Ectodermal cell (in vitro differentiated cells): ENCODE results near the gene MS4A13. TPM values are rescaled to one million over a fixed set of nuclear protein-coding genes. Genes with fewer than 3 reads are reported as not detected.

Experiments used
- H3K27ac ChIP-seq: 2 replicates; pipeline ENCODE4 v1.7.0; 2013; ENCODE audit warnings: mild to moderate bottlenecking, low read depth, low read length; ENCODE audit not compliant: insufficient read depth, poor library complexity, severe bottlenecking
- H3K27me3 ChIP-seq: 2 replicates; pipeline ENCODE4 v1.7.0; 2013; ENCODE audit warnings: mild to moderate bottlenecking, low read length; ENCODE audit not compliant: insufficient read depth, control insufficient read depth, poor library complexity, severe bottlenecking
- H3K36me3 ChIP-seq: one replicate; pipeline ENCODE4 v1.7.0; 2013; ENCODE audit warnings: low read length; ENCODE audit not compliant: control insufficient read depth, insufficient read depth
- H3K4me1 ChIP-seq: one replicate; pipeline ENCODE4 v1.7.0; 2013; ENCODE audit warnings: low read length; ENCODE audit not compliant: control insufficient read depth, insufficient read depth
- H3K4me3 ChIP-seq: 2 replicates; pipeline ENCODE4 v1.7.0; 2013; ENCODE audit warnings: low read depth, low read length, control low read depth; ENCODE audit not compliant: insufficient read depth
- H3K9me3 ChIP-seq: 2 replicates; pipeline ENCODE4 v1.7.0; 2013; ENCODE audit warnings: mild to moderate bottlenecking, low read length, moderate library complexity; ENCODE audit not compliant: control insufficient read depth
- WGBS, 2 experiments: methylation state at CpG; one replicate each; pipeline ENCODE4 v1.1.7; 2013; ENCODE audit warnings: missing lambda C conversion rate in 2 of 2; 5-methylcytosine and 5-hydroxymethylcytosine counted together
- polyA plus RNA-seq, 4 experiments: library from polyadenylated mRNA; stranded (reverse); fragments of 50-300 nt; gene quantifications; one replicate each; pipeline ENCODE4 v1.2.3, GENCODE V29; 2013

The MS4A13 gene, protein sequence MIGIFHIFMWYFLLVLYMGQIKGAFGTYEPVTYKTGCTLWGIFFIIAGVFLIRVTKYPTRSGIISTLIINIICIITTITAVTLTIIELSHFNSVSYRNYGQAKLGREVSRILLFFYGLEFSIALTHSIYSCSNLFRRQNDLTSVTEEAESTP
- not detected for polyA plus RNA-seq (2013, experiment 1 of 4)
- not detected for polyA plus RNA-seq (2013, experiment 2 of 4)
- polyA plus RNA-seq (2013, experiment 3 of 4) = not detected
- polyA plus RNA-seq (2013, experiment 4 of 4) = not detected

DNA sequence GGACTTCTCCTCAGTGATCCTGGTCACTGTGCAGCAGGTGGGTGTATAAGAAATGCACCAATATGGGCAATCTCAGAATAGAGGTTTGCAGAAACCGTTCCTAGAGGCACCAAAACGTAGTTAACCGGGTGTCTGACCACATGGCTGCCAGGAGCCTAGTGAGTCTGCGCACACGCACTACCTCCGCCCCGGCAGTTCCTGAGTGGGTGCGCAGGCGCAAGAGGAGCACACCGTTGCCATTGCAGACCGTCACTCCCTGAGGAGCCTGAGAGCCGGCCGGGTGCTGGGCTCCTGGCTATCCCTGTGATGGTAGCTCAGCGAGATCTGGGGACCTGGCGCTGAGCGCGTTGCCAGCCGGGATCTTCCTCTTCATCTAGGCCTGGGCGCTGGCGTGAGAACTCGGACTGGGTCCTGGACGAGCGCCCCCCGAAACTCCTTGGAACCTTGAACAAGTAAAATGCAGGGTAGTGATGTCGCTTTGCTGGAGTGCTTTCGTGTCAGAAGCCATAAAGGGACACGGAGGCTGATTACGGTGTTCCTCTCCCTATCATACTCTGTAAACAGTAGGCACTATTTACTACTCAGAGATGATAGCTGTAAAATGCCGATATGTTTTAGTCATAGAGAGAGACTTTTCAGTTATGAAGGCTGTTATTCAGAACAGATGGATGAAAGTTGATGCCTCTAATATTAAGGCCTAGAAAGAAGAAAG lies at the start of gene MS4A13:
Gene MS4A13 (plus strand): TSS at position 249 of the 712 bp plus-strand sequence. CDS start 2,692 bp downstream, outside the sequence.
- no peaks in the 10 kb centered on the region for H3K36me3 ChIP-seq
- no peak within 1 kb of the TSS for H3K4me3 ChIP-seq
- no peaks in the 10 kb centered on the region for H3K9me3 ChIP-seq
- H3K27ac ChIP-seq = no peak within 1 kb of the TSS
- WGBS, 2 experiments = 95 to 96% methylated on average over 29 of the region's 29 CpGs
- H3K4me1 ChIP-seq = no peaks in the 10 kb centered on the region
- H3K27me3 ChIP-seq = no peaks in the 10 kb centered on the region

DNA sequence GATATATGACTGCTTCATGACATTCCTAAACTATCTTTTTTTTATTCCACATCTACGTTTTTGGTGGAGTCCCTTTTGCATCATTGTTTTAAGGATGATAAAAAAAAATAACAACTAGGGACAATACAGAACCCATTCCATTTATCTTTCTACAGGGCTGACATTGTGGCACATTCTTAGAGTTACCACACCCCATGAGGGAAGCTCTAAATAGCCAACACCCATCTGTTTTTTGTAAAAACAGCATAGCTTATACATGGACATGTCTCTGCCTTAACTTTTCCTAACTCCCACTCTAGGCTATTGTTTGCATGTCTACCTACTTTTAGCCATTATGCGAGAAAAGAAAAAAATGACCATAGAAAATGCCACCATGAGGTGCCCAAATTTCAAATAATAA lies 46.4 kb upstream of the MS4A13 start:
- H3K4me3 ChIP-seq = no peak overlapping the region
- WGBS, 2 experiments = 77 to 83% methylated on average over 2 of the region's 2 CpGs
- no peaks in the 10 kb centered on the region for H3K4me1 ChIP-seq
- no peaks in the 10 kb centered on the region for H3K9me3 ChIP-seq
- H3K36me3 ChIP-seq = no peaks in the 10 kb centered on the region
- H3K27ac ChIP-seq = no peak overlapping the region
- no peaks in the 10 kb centered on the region for H3K27me3 ChIP-seq

DNA sequence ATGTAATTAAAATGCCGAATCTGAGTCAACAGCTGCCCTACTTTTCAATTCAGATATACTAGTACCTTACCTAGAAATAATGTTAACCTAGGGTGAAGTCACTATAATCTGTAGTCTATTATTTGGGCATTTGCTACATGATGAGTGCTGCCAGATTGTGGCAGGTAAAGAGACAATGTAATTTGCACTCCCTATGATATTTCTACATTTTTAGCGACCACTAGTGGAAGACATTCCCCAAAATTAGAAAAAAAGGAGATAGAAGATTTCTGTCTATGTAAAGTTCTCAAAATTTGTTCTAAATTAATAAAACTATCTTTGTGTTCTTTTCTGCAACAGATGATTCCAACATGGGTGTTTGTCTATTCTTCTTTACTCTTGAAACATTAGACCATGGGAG lies 45.5 kb upstream of the MS4A13 start:
- Histone ChIP-seq H3K27ac (no peak overlapping the region), H3K36me3 (no peaks in the 10 kb centered on the region), H3K9me3 (no peaks in the 10 kb centered on the region), H3K27me3 (no peaks in the 10 kb centered on the region), H3K4me3 (no peak overlapping the region), H3K4me1 (no peaks in the 10 kb centered on the region)
- WGBS, 2 experiments = 78 to 80% methylated on average over 1 to 2 of the region's 2 CpGs

DNA sequence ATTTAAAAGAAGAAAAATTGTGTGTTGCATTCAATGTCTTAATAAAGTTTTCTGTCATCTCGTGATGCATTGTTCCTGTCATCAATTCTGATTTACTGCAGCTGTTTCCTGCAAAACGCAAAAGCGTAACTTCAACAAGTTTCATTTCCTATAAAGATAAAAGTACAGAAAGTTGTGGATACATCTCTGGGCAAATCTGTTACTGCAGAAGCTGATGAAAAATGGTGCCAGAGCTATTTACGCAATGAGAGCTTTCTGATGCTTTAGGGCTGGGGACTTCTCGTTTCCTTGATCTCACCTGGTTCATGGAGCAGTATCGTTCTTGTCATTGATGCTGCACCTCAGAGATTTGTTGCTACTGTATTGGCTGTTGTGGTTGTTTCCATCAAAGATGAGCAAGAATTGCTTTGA lies 38.2 kb upstream of the MS4A13 start:
- 90 to 97% methylated on average over 6 of the region's 6 CpGs for WGBS, 2 experiments
- Histone ChIP-seq H3K27ac (no peak overlapping the region), H3K9me3 (no peaks in the 10 kb centered on the region), H3K4me3 (no peak overlapping the region), H3K4me1 (no peaks in the 10 kb centered on the region), H3K36me3 (no peaks in the 10 kb centered on the region), H3K27me3 (no peaks in the 10 kb centered on the region)

DNA sequence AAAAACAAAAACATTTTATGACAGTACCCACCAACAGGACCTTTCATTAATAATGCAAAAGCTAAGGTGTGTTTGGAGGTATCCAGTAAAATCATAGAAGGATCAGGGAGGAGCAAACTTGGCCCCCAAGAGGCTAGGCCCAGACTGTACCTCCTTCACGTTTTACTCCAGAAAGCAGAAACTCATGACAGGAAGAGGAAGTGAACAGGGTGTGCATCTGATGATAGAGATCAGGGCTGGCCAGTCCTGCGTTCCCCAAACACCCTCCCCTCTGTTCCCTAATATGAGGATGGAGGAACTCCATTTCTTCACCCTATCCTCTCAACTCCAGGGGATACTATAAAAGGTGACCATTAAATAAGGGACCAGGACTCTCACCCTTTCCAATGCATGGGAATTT lies 32.8 kb upstream of the MS4A13 start:
- H3K27me3 ChIP-seq = no peaks in the 10 kb centered on the region
- H3K4me1 ChIP-seq = no peaks in the 10 kb centered on the region
- H3K36me3 ChIP-seq = no peaks in the 10 kb centered on the region
- H3K27ac ChIP-seq = no peak overlapping the region
- no peak overlapping the region for H3K4me3 ChIP-seq
- 57 to 86% methylated on average over 1 to 2 of the region's 2 CpGs for WGBS, 2 experiments
- no peaks in the 10 kb centered on the region for H3K9me3 ChIP-seq

DNA sequence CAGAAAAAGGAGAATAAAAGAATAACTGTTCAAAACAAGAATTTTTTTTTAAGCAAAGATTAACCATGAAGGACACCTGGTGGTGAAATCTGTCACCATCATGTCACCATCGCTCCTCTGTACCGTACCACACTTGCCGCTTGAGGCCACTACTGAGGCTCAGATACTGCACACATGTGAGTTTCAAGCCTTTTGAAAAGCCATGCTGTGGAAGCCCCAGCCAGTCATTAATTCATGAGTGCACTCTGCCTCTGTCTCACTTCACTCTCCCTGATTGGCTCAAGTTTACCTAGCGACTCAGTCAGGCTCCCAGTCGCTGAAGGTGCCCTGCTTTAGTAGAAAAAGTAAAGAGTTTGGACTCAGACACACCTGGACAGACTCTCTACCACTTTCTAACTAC lies 29.2 kb upstream of the MS4A13 start:
- H3K4me1 ChIP-seq = no peaks in the 10 kb centered on the region
- no peak overlapping the region for H3K27ac ChIP-seq
- no peaks in the 10 kb centered on the region for H3K27me3 ChIP-seq
- H3K4me3 ChIP-seq = no peak overlapping the region
- H3K36me3 ChIP-seq = no peaks in the 10 kb centered on the region
- 63 to 71% methylated on average over 5 of the region's 5 CpGs for WGBS, 2 experiments
- no peaks in the 10 kb centered on the region for H3K9me3 ChIP-seq

DNA sequence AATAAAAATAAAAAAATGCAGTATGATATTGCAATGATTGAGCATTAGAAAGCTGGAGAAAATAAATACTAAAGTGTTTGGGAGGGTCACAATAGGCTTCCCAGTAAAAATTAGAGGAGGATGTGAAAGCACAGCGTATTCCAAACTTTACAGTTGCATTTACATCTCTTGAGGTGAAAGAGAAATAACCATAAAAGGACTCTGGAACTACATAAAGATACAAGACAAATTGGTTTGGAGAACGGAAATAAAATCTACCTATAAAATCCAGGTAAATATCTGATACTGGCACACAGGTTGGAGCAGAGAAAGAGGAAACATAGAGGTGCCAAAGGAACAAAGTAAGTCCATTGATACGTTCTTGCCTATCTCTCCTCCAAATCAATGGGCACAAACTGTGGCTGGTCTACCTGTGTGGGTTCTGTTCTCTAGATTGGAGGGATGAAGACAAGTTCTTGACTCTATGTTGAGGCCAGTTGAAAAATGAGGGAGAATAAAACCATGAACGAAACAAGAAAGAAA lies 22.6 kb upstream of the MS4A13 start, which contains the start of gene MS4A12:
Gene MS4A12 (plus strand): TSS at position 291 of the 522 bp plus-strand sequence. CDS start 4,541 bp downstream, outside the sequence.
- Histone ChIP-seq H3K27me3 (no peaks in the 10 kb centered on the region), H3K36me3 (no peaks in the 10 kb centered on the region), H3K4me3 (no peak within 1 kb of the TSS), H3K9me3 (no peaks in the 10 kb centered on the region), H3K27ac (no peak within 1 kb of the TSS), H3K4me1 (no peaks in the 10 kb centered on the region)
- 93 to 99% methylated on average over 2 to 4 of the region's 4 CpGs for WGBS, 2 experiments

DNA sequence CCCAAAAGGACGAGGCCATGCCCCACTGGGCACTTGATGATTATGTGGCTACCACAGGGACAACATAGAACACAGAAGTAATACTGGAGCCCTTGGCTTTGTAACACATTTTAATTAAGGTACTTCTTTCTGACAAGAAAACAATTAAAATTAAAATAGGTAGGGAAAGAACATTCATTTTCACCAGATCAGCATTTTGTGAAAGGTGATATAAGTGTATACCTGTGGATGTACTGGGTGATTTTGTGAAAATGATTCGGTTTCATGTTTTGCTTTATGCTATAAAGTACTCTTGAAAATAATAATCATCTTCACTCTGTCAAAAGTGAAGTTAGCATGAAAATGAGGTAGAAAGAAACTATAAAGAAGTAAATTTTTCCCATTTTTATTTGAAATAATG lies 21.7 kb upstream of the MS4A13 start:
- H3K9me3 ChIP-seq = no peaks in the 10 kb centered on the region
- no peaks in the 10 kb centered on the region for H3K4me1 ChIP-seq
- H3K27ac ChIP-seq = no peak overlapping the region
- 93 to 94% methylated on average over 1 of the region's 2 CpGs for WGBS, 2 experiments
- no peaks in the 10 kb centered on the region for H3K27me3 ChIP-seq
- no peaks in the 10 kb centered on the region for H3K36me3 ChIP-seq
- no peak overlapping the region for H3K4me3 ChIP-seq

DNA sequence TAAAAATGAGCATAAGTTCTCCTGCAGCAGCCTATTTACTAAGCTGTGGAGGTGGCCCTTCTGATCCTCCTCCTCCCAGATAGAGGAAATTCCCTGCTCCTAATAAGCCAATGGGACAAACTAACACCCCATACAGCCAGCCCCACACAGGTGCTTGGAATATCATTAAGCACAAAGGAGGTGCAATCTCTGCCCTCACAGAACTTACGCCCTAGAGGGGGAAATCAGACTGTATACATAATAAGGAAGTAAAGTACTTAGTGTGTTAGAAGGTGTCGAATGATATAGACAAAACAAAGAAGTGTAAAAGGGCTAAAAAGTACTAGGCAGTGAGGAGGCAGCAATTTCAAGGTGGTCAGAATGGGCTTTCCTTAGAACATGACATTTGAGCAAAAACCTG lies 16.8 kb upstream of the MS4A13 start:
- Histone ChIP-seq H3K9me3 (no peaks in the 10 kb centered on the region), H3K27me3 (no peaks in the 10 kb centered on the region), H3K4me3 (no peak overlapping the region), H3K36me3 (no peaks in the 10 kb centered on the region), H3K27ac (no peak overlapping the region), H3K4me1 (no peaks in the 10 kb centered on the region)
- WGBS, 2 experiments = 91% methylated on average over 2 of the region's 2 CpGs

DNA sequence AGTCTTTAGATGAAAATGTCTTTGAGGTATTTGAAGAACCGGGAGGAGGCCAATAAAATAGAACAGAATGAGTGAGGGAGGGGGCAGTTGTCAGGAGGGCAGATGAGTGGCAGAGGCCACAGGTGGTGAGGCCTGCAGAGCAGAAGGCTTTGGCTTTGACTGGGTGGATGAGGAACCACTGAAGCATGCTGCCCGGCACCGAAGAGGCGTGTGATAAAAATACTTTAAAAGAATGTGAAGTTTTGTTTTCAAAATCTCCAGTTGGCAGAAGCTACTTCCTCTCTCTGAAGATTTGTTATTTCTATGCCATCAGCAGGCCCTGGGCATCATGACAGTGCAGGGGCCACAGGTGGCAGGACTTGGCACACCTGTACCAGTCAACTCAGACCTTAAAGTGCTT lies 16.3 kb upstream of the MS4A13 start:
- Histone ChIP-seq H3K27ac (no peak overlapping the region), H3K27me3 (no peaks in the 10 kb centered on the region), H3K4me1 (no peaks in the 10 kb centered on the region), H3K9me3 (no peaks in the 10 kb centered on the region), H3K4me3 (no peak overlapping the region), H3K36me3 (no peaks in the 10 kb centered on the region)
- WGBS, 2 experiments = 75 to 88% methylated on average over 4 of the region's 4 CpGs
